ENCODE data around the gene BPIFB2.

The BPIFB2 gene

GRCh38 chr20:33005908-33006775, 1.4 kb upstream of the BPIFB2 start:
- H3K4me3 ChIP-seq (ENCODE audit: low read length), result no peak overlapping the region
- no peak for DNase-seq (ENCODE audit: low read depth)
- TF ChIP-seq CTCF (conservative IDR thresholded peaks at IDR 0.05; ENCODE audit: low read depth, low read length), result no peak

GRCh38 chr20:33006776-33007375, 628 bp upstream of the BPIFB2 start:
- DNase-seq (ENCODE audit: low read depth), result no peak
- no peak overlapping the region for H3K4me3 ChIP-seq (ENCODE audit: low read length)
- TF ChIP-seq CTCF (conservative IDR thresholded peaks at IDR 0.05; ENCODE audit: low read depth, low read length), result no peak

DNA sequence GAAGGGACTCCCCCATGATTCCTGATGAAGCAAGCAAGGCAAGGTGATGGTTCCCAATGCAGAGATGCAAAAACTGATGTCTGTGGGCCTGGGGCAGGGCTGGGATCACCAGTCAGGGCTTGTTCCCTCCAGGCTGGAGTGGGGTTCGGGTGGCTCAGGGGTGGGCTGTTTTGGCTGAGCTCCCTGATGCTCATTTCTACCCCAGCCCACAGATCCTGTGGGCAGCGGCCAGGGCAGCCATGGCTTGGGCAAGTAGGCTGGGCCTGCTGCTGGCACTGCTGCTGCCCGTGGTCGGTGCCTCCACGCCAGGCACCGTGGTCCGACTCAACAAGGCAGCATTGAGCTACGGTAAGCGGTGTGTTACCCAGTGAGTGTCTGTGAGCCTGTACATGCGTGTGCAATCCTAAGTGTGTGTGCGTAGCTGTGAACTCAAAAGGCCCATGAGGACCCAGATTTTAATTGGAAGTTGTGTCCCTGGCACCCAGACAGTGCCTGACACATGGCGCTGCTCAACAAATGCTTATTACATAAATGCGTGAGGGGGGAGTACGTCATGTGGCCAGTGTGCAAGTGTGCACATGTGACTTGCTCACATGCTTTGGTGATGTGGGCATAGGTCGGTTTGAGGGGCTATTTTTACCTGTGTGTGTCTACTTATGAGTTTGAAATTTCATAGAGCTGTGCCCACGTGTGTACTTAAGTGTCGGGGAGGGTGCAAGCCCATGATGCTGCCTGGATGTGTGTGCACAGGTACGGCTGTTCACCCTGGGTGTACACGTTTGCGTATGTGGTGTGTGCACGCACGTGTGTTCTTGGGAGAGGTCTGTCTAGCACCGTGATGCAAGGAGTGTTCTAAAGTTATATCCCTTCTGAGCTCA, 1.1 kb downstream of the BPIFB2 start:
- no peak for TF ChIP-seq CTCF (conservative IDR thresholded peaks at IDR 0.05; ENCODE audit: low read depth, low read length)
- no peak for DNase-seq (ENCODE audit: low read depth)

DNA sequence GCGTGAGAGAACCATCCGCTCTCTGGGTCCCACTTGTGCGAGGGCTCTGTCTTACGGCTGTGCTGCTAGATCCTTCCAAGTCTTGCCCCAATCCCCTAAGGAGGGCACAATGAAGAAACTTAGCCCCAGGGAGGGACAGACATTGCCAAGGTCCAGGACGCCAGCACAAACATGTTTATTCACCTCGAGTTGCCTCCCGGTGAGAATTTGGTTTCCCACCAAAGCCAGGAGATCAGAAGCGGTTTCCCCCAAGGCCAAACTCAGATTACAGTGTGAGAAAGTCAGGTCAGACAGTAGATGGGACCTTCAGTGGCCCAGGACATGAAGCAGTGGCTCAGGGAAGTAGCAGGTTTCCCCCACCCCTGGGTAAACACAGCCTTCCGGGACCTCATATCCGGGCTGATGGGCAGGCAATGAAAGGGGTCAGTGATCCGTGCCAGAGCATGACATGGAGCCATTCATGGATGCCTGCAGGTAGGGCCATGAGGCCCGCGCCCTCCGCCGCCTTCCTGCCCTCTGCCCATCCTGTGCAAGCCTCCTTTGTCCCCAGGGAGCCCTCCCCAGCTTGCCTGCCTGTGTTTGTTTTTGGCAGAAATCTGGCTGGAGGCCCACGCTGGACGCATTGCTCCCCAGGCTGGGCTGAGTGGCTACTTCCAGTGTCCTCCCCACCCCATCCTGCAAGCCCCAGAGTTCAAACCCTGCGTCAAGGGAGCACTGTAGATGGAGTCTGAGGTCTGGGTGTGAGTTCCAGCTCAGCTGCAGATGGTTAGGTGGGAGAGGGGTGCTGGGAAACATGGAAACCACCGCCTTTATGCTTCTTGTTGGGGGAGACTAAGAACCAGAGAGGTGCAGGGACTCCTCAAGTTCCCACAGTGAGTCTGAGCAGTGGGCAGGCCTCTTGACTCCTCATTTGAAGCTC, 2.0 kb downstream of the BPIFB2 start:
- no peak for DNase-seq (ENCODE audit: low read depth)
- TF ChIP-seq CTCF (conservative IDR thresholded peaks at IDR 0.05; ENCODE audit: low read depth, low read length), result no peak
- H3K4me3 ChIP-seq (ENCODE audit: low read length), result no peak overlapping the region

More for the DNA sequence above, 1.1 kb downstream of the BPIFB2 start:
- H3K4me3 ChIP-seq (ENCODE audit: low read length), result no peak overlapping the region

GRCh38 chr20:33010133-33010504, 2.6 kb downstream of the BPIFB2 start:
- DNase-seq (ENCODE audit: low read depth), result no peak
- TF ChIP-seq CTCF (conservative IDR thresholded peaks at IDR 0.05; ENCODE audit: low read depth, low read length), result no peak
- H3K4me3 ChIP-seq (ENCODE audit: low read length), result no peak overlapping the region

DNA sequence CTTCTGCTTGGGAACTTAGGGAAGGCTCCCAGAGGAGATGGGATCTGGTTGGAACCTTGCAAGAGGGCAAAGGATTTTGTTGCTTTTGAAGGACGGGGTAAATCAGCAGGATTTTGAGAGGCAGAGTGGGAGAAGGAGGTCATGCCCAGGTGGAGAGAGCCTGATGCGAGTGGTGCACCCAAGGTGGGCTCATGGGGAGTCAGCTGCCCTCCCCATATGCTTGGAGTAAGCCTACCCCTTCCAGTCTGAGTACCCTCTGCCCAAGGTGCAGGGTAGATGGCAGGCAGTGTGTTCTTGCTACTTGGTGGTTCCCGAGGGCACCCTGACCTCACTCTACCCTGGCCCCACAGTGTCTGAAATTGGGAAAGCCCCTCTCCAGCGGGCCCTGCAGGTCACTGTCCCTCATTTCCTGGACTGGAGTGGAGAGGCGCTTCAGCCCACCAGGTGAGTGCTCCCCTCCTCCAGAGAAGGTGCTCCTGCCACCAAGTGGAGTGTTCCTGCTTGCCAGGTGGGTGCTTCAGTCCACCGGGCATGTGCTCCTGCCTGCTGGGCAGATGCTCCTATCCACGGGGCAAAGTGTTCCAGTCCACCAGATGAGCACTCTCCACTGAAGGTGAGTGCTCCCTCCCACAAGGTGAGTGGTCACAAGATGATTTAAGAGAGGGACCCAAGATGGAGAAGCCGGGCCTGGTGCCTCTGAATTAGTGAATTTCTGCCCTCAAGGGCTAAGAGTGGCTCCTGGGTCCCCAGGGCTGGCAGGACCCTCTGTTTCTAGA, 3.4 kb downstream of the BPIFB2 start:
- DNase-seq (ENCODE audit: low read depth), result no peak
- no peak overlapping the region for H3K4me3 ChIP-seq (ENCODE audit: low read length)
- no peak for TF ChIP-seq CTCF (conservative IDR thresholded peaks at IDR 0.05; ENCODE audit: low read depth, low read length)
